NCI-H2171 treated with DMSO at 0.1 percent for 48 hours (cell line): Measurements from ENCODE around the gene DNMT3B.

Experiments
- DNase-seq: peaks from one replicate; lab custom pipeline; 2025; lab: John Stamatoyannopoulos, UW

Gene DNMT3B

DNA sequence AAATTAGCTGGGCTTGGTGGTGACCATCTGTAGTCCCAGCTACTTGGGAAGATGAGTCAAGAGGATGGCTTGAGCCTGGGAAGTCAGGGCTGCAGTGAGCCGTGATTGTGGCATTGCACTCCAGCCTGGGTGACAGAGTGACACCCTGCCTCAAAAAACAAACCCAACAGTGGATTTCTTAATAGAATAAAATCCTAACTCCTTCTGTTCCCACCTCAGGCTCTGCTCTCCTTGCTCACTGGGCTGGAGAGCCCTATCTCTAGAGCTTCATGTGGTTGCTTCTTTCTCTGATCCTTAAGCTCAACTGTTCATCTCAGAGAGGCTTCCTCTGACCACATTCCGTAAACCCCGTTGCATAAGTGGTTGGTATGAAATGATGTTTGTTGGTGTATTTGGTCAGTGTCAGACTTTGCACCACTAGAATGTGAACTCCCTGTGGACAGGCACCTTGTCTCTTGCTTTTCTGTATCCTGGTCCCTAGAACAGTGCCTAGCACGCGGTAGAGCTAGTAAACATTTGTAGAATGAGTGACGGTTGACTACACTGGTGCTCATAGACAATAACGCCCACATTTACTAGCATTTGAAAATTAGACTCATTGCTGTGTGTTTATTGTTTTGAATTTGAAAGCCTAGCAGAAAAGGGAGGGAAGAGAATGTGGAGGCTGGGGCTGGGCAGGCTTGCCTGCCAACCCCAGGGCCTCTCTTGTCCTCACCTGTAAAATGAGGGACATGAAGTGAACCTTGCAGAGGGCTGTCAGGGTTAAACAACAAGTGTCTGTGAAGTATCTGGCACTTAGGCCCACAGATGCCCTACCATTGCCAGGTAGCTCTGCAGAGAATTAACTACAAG is 61.8 kb downstream of the DNMT3B start:
- DNase-seq = peak; percentile 14

GRCh38 chr20:32828029-32828680 is 66.0 kb downstream of the DNMT3B start:
- DNase-seq = no peak

DNA sequence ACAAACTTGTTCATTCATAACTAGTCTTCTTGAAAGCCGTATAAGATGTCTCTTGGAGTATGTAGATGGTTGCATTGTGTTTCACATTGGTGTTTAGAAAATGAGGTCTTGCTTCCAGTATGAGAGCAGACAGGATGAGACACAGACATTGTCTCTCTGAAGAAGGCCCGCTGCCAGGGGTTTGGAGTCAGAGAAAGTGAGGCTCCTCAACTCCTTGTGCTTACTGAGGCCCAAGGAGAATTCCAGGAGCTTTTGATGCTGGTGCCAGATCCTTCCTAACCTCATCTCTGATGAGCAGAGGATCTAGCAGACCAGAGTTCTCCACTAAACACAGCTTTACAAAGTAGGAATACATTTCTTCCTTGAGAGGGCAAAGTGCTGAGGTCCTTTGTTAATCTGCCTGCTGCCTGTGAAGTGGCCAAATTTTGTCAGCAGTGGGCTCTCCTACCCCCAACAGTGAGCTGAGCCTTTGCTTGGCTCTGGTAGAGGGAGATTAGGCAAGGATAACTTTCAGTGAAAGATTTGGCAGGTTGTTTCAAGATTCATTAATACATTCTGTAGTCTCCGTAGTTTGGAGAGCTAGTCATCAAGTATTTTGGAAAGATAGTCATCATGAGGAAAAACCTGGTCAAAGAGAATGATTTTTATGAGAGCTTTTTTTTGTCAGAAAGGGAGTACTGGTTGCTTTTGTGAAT is 67.3 kb downstream of the DNMT3B start:
- no peak for DNase-seq

GRCh38 chr20:32830437-32830836 is 68.3 kb downstream of the DNMT3B start:
- no peak for DNase-seq

- no peak for DNase-seq
Observed at GRCh38 chr20:32831982-32832381, 69.8 kb downstream of the DNMT3B start.

DNA sequence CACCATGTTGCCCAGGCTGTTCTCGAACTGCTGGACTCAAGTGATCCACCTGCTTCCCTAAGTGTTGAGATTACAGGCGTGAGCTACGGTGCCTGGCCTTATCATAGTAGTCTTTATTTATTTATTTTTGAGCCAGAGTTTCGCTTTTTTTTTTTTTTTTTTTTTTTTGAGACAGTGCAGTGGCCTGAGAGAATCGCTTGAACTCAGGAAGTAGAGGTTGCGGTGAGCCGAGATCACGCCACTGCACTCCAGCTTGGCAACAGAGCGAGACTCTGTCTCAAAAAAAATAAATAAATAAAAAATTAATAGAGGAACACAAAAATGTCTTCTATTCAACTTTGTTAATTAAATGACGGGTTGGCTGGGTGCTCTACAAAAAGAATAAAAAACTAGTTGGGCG is 70.5 kb downstream of the DNMT3B start:
- DNase-seq = no peak

GRCh38 chr20:32834972-32835371 is 72.8 kb downstream of the DNMT3B start:
- no peak for DNase-seq

DNA sequence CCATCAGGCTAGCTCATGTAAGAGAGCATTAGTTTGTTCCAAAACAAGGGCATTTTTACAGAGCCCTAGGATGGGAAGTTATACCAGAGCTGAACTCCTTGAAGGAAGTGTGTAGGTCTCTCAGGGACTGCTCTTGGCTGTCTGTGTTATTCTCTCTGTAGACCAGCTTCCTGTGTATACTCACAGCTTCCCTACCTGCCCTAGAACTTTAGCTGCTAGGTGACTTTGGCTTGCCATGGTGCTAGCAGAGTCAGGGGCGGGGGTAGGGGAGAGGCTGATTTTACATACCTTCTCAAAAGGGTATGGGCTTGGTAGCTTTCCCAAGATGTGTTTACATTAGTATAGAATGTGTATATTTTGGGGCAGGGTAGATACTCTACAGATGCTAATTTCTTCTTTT is 75.0 kb downstream of the DNMT3B start:
- DNase-seq = no peak

GRCh38 chr20:32839227-32839981 is 77.2 kb downstream of the DNMT3B start:
- peak; percentile 100 for DNase-seq

DNA sequence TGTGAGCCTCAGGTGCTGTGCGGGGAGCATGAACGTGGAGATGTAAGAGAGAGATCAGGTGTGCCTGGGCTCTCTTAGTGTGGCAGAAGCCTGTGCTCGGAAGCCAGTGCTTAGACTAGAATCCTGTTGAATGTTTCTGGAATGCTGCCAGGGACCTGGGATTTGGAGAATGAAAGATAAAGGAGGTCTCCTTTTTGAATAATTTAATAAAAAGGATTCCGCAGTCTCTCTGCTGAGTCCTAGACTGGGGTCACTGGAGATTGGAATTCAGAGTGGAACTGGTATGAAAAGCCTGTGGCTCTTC is 77.7 kb downstream of the DNMT3B start:
- no peak for DNase-seq

DNA sequence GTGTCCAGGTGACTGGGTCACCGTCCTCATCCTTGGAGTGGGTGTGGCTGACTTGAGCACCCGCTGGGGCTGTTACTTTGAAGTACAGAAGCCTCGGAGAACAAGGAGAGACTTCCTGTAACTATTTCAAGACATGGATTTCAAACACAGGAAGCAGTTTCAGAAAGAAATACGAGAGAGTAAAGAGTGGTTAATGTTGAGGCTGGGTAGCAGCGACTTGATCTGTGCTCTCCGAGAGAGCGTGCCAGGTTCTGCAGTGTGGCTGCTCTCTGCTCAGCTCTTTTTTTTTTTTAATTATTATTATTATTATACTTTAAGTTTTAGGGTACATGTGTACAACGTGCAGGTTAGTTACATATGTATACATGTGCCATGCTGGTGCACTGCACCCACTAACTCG is 79.0 kb downstream of the DNMT3B start:
- no peak for DNase-seq

GRCh38 chr20:32841632-32842031 is 79.4 kb downstream of the DNMT3B start:
- DNase-seq = no peak

DNA sequence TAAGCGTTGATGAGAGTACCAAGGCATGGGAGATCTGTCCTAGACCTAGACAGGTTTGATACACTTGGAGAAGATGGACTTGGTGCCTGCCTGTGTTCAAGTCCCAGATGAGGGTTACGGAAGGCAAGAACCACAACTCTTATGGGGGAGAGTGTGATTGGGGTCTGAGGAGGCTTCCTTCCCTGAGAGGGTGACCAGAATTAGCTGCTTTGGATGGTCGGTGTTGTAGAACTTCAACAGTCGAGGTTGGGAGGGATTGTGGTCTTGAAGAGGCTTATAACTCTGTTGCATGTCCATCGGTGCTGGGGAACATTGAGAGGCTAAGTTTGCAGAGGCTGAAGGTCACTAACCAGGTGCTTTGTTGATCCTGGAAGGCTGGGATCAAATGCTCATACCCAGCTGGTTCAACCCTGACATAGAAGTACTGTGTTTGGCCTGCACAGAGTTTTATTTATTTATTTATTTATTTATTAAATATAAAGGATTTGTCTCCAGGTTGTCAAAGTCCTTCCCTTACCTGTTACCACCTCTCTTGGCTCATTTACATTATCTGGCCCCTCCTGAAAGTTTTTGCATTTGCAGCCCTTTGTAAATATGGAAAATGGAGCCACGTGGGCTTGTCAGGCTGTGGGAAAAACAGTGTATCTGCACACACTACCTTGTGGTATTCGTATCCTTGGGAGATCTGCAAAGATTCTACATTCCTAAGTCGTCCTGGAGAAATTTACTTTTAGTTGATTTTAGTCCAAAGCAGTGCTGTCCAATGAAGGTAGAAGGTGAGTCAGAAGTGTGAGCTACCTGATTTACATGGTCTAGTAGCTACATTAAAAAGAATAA is 80.7 kb downstream of the DNMT3B start:
- DNase-seq = no peak

- DNase-seq = no peak
Observed at GRCh38 chr20:32845786-32846185, 83.6 kb downstream of the DNMT3B start.

- DNase-seq = no peak
Observed at GRCh38 chr20:32846852-32847251, 84.7 kb downstream of the DNMT3B start.

- DNase-seq = no peak
Observed at GRCh38 chr20:32847964-32848363, 85.8 kb downstream of the DNMT3B start.

- DNase-seq = no peak
Observed at GRCh38 chr20:32848846-32849245, 86.7 kb downstream of the DNMT3B start.

GRCh38 chr20:32849577-32849976 is 87.4 kb downstream of the DNMT3B start:
- DNase-seq = no peak

GRCh38 chr20:32855387-32855786 is 93.2 kb downstream of the DNMT3B start:
- DNase-seq = peak; percentile 50

DNA sequence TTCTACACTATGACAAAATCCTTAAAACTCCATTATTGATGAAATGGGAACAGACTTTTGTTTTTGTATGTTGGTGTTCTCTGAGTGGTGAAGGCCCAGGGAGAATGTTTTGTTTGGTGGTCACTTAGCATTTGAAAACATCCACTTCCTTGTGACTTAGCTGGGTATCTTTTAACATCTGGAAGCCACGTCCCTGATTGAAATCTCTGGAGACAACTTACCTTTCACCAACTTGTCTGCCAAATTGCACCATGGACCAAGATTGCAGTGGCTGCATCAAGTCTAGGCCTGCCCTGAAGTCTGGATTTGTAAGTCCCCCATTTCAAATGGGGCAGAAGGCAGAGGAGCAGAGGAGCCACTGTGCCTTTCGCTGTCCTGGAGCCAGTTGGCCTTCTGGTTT is 96.0 kb downstream of the DNMT3B start:
- peak; percentile 60 for DNase-seq
